ENCODE results near the gene PIK3CB.

DNA sequence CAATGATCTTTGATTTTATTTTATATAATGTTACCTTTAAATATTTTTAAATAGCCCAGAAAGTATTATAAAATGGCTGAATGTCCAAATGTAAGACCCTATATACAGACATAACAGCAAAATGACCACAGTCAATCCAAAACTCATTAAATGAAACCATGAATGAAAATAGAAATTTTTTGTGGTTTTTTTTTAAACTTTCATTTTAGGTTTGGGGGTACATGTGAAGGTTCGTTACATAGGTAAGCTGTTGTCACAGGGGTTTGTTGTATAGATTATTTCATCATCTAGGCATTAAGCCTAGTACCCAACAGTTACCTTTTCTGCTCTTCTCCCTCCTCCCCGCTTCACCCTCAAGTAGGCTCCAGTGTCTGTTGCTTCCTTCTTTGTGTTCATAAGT lies 117.4 kb downstream of the PIK3CB start:
- TF ChIP-seq, protein P1, sequence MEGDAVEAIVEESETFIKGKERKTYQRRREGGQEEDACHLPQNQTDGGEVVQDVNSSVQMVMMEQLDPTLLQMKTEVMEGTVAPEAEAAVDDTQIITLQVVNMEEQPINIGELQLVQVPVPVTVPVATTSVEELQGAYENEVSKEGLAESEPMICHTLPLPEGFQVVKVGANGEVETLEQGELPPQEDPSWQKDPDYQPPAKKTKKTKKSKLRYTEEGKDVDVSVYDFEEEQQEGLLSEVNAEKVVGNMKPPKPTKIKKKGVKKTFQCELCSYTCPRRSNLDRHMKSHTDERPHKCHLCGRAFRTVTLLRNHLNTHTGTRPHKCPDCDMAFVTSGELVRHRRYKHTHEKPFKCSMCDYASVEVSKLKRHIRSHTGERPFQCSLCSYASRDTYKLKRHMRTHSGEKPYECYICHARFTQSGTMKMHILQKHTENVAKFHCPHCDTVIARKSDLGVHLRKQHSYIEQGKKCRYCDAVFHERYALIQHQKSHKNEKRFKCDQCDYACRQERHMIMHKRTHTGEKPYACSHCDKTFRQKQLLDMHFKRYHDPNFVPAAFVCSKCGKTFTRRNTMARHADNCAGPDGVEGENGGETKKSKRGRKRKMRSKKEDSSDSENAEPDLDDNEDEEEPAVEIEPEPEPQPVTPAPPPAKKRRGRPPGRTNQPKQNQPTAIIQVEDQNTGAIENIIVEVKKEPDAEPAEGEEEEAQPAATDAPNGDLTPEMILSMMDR (IDR thresholded peaks at IDR 0.05), result no peak
- no peak for TF ChIP-seq POLR2A (IDR thresholded peaks at IDR 0.05)

All from Peyer's patch (tissue), 4 donors.